GM04503 (cell line): ENCODE measurements around the gene HORMAD2.
A peak's percentile ranks its signal among the peaks of the same experiment; 100 is the strongest.

Experiments used
- DNase-seq: peaks from one replicate; pipeline ENCODE4 v3.0.0-alpha.2; 2012; ENCODE audit warnings: low read depth

Gene HORMAD2, protein sequence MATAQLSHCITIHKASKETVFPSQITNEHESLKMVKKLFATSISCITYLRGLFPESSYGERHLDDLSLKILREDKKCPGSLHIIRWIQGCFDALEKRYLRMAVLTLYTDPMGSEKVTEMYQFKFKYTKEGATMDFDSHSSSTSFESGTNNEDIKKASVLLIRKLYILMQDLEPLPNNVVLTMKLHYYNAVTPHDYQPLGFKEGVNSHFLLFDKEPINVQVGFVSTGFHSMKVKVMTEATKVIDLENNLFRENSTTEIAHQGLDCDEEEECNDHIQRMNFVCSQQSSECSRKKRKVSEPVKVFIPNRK

DNA sequence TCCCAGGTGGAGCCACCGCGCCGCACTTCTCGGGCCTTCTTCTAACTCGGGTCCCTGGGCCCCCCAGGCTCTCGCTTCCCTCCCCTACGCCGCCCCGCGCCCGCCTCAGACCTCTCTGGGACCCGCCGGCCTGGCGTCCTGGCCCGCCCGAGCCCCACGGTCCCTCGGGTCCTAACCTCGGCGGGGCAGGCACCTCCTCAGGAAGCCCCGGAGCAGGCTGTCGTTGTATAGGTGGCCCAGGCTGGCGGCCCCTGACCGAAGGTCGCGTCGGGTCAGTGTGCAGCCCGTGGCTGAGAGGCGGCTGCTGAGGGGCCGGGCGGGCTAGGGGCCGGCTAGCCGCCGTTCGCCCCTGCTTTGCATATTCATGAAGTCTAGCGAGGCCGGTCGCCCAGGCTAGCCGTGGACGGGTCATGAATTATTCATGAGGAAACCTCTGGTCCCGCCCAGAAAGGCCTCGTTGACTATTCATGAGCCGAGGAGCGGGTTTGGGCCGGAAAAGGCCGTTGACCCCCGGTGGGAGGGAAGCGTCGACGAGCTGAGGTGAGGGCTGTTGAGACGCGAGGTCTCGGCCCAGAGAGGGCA, at the start of gene HORMAD2:
Gene HORMAD2 (plus strand): TSS at position 513 of the 582 bp plus-strand sequence. CDS start 13,489 bp downstream, outside the sequence.
- DNase-seq = no peak

DNA sequence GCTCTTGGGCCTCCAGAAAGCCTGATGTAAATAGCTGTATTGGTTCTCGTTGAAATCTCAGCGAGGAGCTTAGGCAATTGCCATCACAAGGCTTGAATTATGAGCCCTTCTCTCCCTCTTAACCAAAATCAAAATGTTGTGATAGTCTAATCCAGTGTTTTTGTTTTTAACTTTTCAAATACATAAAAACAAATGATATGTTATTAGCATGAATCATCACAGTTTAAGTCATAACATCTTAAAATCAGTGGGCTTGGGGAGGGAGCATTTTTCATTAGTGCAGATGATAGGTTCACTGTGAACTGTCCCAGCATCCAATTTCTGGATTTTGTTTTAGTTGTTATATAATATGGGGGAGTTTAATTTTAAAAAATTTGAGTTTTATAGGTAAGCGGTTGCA, 48.9 kb upstream of the HORMAD2 start:
- DNase-seq = no peak

DNA sequence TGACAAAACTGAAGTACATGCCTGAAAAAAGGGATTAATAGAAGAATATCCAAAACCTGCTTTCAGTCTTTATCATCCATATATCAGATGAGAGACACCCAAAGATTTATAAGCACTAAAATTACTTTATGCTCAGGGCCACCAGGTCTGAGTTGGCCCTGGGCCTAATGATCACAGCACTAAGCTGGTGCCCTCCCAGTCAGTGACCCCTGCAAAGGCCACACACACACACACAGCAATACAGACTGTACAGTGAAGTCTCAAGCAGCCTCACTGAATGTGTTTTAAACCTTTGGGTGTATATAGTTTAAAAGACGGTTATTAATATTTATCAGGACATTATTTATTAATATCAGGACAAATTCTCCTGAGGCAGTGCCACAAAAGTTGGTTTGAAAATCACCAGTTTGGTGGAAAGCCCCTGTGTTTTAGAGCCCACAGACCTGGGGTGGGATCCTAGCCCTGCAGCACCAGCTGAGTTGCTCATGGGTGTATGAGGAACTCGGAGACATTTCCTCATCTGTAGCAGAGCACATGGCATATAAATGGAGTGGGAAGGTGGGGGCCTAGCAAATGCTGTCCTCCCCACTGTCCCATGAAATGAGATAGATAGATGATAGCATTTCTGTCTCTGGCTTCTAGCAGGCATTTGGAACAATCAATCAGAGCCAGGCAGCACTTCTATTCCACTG, 48.4 kb upstream of the HORMAD2 start:
- DNase-seq = no peak

DNA sequence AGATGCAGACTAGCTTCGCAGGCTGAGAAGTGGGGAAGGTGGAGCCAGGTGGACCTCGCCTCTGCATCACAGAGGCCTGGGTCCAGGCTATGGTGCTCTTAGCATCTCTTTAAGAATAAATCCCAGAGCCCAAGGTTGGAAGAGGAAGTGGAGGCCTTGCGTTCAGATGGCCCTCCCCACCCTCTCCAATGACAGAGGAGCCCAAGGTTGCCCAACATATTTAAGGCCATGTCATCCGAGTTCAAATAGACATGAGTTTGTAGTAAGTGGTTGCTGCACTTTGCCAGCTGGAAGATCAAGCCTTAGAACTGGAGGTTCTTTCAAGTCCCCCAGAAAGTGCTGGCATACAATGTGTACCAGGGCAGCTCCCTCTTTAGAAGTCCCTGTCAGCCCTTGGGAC, 47.1 kb upstream of the HORMAD2 start:
- no peak for DNase-seq

DNA sequence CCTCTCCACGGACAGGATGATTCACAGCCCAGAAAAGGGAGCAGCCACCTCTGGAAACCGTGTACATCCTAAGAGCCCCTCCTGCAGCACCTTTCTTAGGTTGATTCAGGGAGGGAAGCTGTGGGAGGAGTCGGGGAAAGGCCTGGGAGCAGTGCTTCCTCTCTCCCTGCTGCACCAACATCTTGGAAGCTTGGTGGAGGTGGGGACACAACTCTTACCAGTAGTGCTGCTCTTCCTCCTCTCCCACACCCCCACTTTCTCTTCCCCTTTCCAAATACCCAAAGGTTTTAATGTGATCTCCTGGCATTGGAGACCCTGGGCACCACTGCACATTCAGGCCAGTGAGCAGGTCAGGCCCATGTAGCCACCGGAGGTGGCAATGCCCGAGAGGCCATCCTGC, 46.4 kb upstream of the HORMAD2 start:
- no peak for DNase-seq

DNA sequence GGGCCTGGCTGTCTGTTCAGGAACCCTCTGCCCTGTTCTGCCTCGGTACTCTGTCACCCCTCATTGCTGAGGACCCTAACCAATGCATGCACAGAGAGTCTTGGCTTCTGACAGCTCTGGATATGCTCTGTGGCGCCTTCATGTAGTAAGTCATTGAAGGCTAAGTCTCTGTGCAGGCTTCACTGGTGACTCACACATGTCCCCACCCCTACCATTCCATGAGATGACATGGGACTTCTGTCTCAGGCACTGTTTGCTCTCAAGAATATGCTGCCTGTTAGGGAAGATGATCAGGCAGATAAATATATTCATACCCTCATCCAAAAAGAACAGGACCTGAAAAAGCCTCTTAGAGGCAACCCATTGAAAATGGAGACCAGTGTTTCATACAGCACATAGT, 43.6 kb upstream of the HORMAD2 start:
- no peak for DNase-seq

DNA sequence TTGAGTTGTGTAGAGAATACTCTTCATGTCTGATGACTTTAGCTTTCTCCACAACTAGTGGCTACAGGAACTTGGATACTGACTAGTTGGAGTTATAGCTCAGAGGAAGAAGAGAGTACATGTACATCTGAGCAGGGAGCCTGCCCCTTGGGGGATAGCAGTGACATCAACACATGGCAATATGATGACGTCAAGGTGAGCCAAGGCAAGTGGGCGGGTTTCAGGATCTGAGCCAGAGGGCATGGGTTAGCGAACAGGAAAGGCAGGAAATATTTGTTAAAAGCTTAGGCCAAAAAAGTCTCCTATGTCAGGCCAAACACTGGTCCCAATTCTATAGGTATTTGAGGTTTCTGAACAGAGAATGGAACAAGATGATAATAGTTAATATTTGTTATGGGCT, 42.0 kb upstream of the HORMAD2 start:
- DNase-seq = no peak

DNA sequence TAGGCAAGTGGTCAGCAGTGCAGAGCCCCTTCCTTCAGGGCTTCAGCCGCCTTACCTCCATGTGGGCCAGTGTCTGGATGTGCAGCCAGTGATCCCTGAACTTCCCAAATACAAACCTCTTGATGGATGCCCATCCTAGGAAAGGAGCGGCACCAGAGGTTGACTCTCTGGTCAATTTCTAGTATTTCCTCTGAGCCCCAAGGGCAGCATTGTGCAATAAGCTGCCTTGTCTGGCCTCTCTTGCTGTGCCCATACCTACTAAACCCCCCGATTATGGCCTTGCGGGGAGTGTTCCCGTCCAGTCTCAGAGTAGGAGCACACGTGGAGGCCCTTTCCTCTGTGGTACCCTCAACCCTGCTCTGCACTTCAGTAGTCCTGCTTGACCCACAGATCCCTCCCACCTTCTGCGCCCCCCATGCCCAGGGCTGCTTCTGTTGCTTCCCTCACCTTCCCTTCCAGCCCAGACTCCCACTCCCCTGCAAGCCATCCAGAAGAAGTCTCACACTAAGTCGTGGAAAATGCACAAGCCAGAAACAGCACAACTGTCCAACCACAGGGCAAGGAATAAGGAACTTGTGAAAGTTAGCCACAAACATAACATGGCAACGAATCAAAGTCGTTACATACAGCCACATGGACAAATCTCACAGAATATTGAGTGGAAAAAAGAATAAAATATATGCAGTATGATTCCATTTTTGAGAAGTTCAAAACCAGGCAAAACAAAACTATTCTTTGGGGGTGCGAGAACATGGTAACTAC, 39.6 kb upstream of the HORMAD2 start:
- DNase-seq = no peak

DNA sequence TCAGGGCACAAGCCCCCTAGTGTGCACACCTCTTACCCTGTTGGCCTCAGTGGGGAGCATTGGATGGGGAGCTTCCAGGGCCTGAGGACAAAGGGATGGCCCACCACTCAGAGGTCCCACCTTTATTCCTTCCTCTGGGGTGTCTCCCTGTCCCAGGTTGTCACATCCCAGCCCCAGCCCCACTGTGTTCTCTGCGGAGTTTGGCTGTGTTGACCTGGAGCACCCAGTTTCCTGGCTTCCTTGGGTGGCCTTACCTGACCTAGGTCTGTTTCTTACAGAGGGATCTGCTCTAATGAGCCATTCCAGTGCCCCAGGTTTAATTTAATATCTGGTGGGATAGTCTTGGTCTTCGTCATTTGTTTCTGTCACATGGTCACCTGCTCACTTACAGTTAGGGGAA, 38.8 kb upstream of the HORMAD2 start:
- no peak for DNase-seq

DNA sequence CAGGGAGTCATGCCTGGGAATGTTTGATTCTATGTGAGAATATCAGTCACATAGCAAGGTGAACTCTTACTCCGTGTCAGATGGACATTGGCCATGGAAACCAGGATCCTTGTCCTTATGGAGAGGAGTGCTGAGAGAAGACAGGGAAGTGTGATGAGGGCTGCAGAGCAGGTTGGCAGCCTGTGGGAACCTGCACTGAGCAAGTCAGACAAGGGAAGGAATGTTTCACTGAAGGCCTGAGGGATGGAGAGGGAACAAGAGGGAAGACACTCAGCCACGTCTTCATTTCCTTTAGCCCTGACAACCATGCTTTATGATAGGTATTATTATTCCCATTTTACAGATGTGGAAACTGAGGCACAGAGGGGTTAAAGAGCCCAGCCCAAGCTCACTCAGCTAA, 38.4 kb upstream of the HORMAD2 start:
- no peak for DNase-seq

DNA sequence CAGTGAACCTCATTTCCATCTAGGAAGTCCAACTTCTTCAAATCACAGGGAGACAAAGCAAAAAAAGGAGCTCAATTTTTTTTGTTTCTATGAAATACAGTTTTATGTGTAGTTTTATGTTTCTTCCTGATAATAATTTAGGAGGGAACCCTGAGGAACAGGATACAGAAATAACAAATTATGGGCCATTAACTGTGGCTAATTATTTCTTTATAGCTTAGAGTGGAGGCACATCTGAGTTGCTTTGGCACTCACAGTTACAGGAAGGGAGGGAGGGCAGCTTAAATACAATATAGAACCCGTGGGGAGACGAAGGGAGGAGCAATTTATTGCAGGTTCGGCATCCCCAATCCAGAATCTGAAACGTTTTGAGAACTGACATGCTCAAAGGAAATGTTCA, 37.1 kb upstream of the HORMAD2 start:
- no peak for DNase-seq

DNA sequence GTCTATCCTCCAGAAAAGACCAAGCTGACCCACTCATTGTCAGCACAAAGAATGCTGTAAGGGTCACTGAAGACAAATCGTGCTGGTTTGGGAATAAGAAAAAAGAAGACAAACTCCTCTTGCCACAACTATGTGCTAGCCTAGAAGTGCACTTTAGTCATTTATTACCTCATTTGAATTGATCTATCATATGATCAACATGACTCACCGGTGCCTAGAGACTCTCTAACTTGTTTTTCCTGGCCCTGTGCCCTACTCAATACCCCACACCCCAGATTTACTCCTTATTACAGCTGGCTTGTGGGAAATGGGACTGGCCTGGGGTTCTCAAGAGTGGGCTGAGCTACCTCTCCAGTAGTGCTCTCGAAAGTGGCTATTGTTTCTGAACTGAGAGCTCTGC, 35.9 kb upstream of the HORMAD2 start:
- DNase-seq = peak; percentile 67

DNA sequence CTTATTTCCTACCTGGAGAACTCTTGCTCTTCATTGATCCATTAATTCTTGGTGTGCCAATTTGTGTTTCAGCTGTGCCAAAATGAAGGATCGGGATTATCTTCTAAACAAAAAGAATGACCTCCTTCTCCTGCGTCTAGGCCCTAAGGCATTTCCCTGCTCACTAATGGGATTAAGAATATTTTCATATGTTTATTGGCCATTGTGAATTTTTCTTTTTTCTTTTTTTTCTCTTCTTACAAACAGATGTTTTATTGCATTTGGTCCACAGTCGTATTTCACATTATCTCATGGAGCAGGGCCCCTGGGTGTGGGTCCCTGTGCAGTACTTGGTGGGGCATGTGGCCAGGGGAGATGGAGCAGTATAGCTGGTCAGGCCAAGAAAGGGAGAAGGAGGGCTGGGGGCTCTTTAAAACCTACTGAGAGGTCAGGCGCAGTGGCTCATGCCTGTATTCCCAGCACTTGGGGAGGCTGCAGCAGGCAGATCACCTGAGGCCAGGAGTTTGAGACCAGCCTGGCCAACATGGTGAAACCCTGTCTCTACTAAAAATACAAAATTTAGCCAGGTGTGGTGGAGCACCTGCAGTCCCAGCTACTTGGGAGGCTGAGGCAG, 35.3 kb upstream of the HORMAD2 start:
- DNase-seq = no peak

DNA sequence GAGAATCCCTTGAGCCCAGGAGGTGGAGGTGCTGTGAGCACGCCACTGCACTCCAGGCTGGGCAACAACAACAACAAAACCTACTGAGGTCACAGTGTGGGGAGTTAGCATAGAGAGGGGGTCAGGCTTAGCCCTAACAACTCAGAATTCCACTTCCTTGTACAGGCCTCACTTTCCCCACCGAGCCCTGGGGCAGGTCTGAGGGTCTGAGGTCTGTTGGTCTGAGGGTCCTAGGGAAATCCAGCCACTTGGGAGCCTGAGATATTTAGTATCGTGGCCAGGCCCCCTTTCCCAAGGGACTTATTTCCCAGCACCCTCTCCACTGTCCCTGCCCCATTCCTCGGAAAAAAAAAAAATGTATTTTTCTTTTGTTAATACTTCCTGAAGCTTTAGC, 34.8 kb upstream of the HORMAD2 start:
- DNase-seq = no peak

DNA sequence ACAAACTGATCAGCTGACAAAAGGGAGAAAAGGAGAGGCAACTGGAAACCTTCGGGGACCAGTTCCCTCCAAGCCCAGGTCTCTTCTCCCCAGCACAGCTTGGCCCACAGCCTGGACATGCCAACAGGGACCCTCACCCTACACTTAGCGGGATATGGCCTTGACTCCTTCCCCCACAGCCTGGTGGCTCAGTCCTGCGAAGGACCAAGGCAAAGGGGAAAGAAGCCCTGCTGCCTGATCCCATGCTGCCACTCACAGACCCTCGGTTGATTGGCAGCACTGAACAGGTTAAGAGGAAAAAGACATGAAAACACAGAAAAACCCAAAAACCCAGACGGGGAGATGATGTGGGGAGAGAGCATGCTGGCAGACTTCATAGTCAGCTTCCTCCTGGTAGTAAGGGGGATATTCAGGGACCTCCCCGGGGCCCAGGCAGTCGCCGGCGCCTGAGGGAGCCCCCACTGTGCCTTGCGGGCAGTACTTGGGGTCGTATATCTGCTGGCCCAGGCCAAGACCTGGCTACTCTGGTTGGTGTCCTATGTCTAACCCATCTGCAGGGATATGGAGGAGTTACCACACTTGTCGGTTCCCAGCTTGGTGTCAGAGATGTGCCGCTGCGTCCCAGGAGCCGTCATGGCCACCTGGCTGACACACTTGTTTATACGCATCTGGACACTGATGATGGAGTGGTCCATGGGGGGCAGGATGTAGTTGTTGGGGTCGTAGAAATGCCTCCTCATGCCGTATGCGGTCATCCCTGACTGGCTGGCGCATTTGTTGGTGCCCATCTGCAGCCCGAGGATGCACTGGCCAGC, 34.2 kb upstream of the HORMAD2 start:
- DNase-seq = no peak

DNA sequence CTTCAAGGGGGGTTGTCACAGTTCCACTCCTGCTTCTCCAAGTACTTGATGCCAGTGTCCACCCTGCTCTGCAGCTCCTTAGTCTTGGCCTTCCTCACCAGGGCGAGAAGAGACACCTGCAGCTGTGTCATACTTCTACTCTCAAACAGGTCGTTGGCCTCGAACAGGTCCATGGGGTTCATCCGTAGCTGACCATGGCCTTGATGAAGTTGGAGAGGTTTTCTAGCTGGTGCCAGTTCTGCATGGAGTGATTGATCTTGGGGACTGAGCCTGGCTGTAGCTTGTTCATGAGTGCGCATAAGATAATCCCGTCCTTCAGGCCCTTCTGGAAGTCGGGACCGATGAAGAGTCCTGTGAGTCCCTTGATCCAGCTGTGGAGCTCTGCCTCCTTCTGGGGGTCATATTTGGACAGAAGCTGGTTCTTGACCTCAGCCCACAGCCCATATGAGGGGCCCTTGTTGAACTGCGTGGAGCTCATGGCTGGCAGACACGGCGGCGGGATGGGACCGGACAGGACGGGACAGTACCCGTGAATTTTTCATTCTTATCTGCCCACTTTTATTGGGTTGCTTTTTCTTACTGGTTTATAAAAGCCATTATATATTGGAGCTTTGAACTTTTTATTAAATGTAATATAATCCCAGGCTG, 33.4 kb upstream of the HORMAD2 start:
- no peak for DNase-seq

DNA sequence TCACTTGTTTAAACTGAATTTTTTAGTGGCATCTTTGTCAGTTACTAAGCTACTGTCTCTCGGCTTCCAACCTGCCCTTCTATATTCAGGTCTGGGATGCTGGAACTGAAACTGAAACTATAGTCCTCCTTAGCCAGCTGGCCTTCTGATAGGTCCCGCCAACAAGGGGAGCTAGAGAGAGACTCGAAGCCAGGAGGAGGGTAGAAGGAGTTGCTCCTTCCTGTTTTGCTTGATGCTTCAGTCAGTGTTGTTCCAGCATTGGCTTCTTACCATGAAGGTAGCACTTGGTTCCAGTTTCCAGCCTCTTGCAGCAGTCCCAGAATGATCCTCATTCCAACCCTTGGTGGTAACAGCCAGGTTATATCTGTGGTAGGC, 32.9 kb upstream of the HORMAD2 start:
- DNase-seq = no peak

DNA sequence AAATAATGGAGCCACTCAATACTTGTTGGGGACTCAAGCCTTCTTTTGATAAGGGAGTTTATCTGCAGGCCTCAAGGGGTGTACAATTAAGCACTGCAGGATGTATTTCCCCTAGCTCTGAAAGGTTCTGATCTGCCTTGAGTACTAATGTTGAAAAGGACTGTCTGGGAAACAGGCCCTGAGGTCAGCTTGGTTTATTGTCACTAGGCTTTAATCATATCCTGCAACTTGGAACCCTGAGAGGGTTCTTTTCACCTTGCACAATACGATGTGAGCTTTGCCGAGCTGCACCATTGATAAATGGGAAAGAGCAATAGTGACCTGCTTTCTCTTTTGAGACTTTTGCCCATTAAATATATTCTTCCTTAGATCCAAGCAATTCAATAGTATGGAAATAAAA, 31.6 kb upstream of the HORMAD2 start:
- DNase-seq = no peak

DNA sequence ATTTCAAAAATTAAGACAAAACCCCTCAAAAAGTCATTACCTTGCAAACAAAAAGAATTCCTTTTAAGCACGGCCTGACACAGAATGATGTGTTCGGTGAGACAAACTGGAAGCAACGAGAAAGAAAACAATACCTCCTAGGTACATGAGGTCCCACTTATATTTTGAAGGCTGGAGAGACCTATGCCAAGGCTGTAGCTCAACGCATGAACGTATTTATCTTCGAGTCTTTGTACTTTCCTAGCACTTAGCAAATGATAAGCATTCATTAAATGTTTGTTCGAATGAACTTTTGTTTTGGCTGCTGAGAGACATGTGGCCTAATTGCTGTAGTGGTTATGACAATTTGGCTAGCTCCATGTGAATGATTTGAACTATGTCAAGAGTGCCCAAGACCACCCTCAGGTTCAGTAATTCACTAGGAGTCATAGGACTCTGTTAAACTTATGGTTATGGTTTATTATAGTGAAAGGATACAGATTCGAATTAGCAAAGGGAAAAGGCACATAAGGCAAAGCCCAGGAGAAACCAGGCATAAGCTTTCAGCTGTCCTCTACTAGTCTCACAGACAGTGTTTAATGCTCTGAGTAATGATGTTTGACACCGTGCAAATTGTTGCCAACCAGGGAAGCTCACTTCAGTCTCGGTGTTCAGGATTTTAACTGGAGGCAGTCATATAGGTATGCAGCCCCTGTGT, 26.0 kb upstream of the HORMAD2 start:
- DNase-seq = no peak

DNA sequence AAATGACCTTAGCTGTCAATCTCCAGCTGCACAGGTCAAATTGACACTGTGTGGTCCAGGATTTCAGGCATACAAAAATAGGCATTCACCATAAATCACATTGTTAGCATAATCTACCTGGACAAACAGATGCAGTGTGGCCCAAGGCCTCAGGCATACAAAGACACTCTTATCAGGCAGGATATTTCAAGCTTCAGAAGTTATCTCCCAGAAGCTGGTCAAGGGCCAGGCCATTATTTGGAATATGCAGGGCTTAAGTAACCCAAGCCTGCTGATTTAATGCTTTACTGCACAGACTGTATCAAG, 25.5 kb upstream of the HORMAD2 start:
- no peak for DNase-seq

DNA sequence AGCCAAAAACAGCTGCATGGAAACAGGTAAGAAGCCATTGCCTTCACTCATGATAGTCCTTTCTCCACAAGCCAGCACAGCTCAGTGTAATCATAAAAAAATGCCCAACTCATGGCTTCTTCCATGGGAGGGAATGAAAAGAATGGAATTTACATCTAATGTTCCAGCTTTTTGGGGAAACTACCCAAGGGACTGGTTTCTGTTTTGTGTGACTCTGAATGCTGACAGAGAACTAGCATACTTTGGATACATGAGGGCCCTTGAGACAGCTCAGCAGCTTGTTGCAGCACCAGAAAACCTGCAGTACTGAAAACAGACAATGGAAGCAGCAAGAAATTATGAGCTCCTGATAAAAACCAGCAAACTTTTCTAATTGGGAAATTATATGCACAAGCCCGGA, 24.2 kb upstream of the HORMAD2 start:
- DNase-seq = peak; percentile 34
